T-helper 17 cell (primary cell): ENCODE results near the gene DNAH8. TPM values are rescaled to one million over a fixed set of nuclear protein-coding genes. Genes with fewer than 3 reads are reported as not detected.
"Not testable (repeated sequence)": the region's sequence is repeated elsewhere in the genome, so short reads cannot be mapped to it uniquely, and the experiment has no call there.

Source experiments
- ATAC-seq: fragments of 150-1000 bp; cut with Tn5 transposase; 2 replicates; pipeline ENCODE4 v1.10.0; 2021; ENCODE audit warnings: mild to moderate bottlenecking, moderate library complexity
- DNase-seq, 3 donors: peaks; one replicate each; pipeline versions ENCODE4 v3.0.0 to v3.0.0-alpha.2; 2020 to 2021
- H3K9me3 ChIP-seq: one replicate; pipeline ENCODE4 v1.7.0; 2013; ENCODE audit warnings: low read length, mild to moderate bottlenecking; ENCODE audit not compliant: control insufficient read depth, poor library complexity, severe bottlenecking
- H3K27ac Mint-ChIP-seq: one replicate; pipeline ENCODE4 v1.8.0; 2022; ENCODE audit warnings: mild to moderate bottlenecking, moderate library complexity, mixed read lengths
- H3K27me3 Mint-ChIP-seq: one replicate; pipeline ENCODE4 v1.8.0; 2022; ENCODE audit warnings: mixed read lengths
- H3K36me3 Mint-ChIP-seq: one replicate; pipeline ENCODE4 v1.8.0; 2022; ENCODE audit warnings: low read depth, mixed read lengths
- H3K4me1 Mint-ChIP-seq: one replicate; pipeline ENCODE4 v1.8.0; 2022; ENCODE audit warnings: mild to moderate bottlenecking, mixed read lengths
- H3K4me3 Mint-ChIP-seq: one replicate; pipeline ENCODE4 v1.8.0; 2022; ENCODE audit warnings: mild to moderate bottlenecking, moderate library complexity, mixed read lengths
- total RNA-seq, 4 donors: library from RNA in 2 of 4; stranded (reverse) in 2 of 4; gene quantifications; one replicate each; pipeline ENCODE4 v1.2.3 and lab custom pipeline; 2022 to 2026

Gene DNAH8
- total RNA-seq, 2 donors from 2014 or later, result 0.05 TPM

DNA sequence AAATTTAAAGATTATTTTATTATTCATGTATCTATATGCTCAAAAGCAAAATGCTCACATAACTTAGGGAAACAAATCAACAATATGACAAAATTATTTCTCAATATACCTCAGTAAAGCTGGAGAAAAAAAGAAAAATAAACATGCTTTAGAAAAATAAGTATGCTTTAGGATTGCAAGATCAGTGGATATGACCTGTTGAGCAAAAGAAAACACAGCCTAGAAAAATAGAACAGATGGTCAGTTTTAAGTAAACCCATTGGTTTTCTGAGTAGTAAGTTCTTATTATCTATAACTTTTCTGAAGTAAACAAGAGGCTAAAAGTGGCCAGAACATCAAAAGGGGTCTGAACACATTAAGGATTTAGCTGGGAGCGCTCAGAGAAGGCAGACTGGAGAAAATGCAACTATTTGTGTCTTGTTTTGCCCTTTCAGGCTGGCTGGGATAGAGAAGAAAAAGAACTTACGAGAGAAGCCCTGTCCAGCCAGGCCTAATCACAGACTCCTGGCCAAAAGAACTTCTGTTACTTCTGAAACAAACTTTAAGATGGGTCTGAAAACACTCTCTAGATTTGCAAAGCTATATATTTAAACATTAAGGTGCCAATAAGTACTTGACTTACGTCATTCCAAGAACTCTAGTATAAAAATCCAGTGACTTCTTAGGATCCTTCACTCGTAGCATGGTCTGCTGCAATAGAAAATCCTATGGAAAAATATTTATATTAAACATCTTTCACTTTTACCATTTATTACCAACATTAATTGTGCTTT is 28.7 kb upstream of the DNAH8 start:
- ATAC-seq (no peak), DNase-seq (no peak)
- H3K27me3 Mint-ChIP-seq, result no peaks in the 10 kb centered on the region
- H3K36me3 Mint-ChIP-seq, result peaks cover 4% of the 10 kb centered on the region
- H3K9me3 ChIP-seq, result no peaks in the 10 kb centered on the region
- no peak overlapping the region for H3K4me3 Mint-ChIP-seq
- no peak overlapping the region for H3K27ac Mint-ChIP-seq
- peaks cover 18% of the 10 kb centered on the region for H3K4me1 Mint-ChIP-seq

DNA sequence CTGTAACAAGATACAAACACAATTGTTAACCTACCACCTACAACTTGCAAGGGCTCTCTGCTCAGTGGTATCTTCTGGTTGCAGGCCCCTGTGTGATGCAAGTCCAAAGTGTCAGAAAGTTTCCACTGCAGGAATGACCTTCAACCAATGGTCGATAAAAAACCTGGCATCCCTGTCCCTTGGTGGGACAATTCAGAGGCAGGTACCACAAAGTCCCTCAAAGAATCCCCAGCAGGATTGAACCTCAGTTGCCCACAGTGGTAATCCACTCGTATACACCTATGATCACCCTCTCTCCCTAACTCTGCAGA is 28.1 kb upstream of the DNAH8 start:
- peaks cover 18% of the 10 kb centered on the region for H3K4me1 Mint-ChIP-seq
- no peak overlapping the region for H3K27ac Mint-ChIP-seq
- H3K27me3 Mint-ChIP-seq, result no peaks in the 10 kb centered on the region
- no peak for DNase-seq
- peaks cover 2% of the 10 kb centered on the region for H3K36me3 Mint-ChIP-seq
- no peaks in the 10 kb centered on the region for H3K9me3 ChIP-seq
- no peak for ATAC-seq
- no peak overlapping the region for H3K4me3 Mint-ChIP-seq

DNA sequence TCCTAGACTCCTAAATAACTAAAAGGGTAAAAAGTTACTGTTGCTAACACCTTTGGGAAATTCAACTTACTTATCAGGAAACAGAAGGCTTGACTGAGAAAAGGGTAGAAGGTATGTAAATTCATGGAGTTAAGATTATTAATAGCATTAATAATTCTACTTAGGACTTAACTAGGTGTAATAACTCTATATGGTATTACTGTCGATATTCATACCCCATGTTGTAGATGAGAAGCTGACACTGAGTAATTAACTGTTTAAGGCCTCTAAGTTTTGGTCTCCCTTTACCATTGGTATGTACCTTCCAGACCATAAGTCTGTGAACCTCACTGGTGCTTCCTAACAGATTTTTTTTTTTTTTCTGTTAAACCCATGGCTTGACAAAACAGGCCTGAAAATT is 27.6 kb upstream of the DNAH8 start:
- Mint-ChIP-seq H3K27ac (no peak overlapping the region), H3K4me1 (peaks cover 21% of the 10 kb centered on the region), H3K27me3 (no peaks in the 10 kb centered on the region), H3K36me3 (peaks cover 2% of the 10 kb centered on the region), H3K4me3 (no peak overlapping the region)
- DNase-seq, result no peak
- no peaks in the 10 kb centered on the region for H3K9me3 ChIP-seq
- ATAC-seq, result no peak

DNA sequence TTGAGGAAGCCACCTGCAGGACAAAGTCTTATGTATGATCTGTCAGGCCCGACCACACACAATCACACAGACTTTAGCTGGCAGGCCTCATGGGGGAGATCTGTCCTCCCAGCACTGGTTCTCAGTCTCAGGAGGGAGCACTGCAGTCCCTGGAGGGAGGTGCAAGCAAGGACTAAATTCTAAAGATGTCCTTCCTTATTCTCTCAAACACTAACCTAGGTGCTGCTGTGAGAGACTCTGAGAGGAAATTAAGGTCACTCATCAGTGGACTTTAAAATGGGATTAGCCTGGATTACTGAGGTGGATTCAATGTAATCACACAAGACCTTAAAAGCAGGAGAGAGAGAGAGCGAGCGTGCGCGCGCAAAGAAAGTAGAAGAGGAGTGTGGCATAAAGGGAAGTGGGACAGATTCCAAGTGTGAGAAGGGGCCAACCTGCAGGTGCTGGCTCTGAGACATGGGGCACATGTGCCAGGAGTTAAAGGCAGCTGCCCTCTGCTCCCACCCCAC is 26.5 kb upstream of the DNAH8 start:
- DNase-seq, result no peak
- Mint-ChIP-seq H3K4me1 (peaks cover 24% of the 10 kb centered on the region), H3K4me3 (no peak overlapping the region), H3K27ac (no peak overlapping the region), H3K27me3 (no peaks in the 10 kb centered on the region), H3K36me3 (peaks cover 2% of the 10 kb centered on the region)
- no peaks in the 10 kb centered on the region for H3K9me3 ChIP-seq
- no peak for ATAC-seq

DNA sequence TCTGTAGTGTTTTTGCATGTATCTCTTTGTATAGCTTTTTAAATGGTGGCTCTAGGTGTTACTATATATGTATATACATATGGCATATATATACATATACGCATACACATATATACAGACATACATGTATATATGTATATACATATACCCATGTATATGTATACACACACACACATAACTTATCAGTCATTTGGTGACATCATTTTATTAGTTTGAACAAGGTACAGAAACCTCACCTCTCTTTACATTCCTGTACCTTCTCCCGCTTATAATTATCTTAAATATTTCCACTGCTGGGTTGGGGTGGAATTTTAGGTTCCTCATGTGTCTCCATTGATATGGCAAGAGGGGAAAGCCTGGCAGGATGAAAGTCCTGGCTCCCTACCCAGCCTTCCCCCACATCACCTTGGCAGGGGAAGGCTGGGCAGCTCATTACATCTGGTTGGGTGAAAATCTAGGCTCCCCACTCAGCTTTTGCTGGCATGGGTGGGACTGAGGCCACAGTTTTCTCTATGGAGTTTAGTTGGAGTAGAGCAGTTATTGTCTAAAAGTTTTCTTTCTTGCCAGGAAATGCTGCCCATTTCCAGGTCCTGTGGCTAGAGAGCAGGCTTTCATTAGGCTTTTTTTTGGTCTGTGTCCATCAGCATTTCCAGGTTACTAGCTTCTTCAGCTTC is 19.7 kb upstream of the DNAH8 start:
- H3K36me3 Mint-ChIP-seq, result no peaks in the 10 kb centered on the region
- peaks cover 22% of the 10 kb centered on the region for H3K4me1 Mint-ChIP-seq
- H3K9me3 ChIP-seq, result no peaks in the 10 kb centered on the region
- no peak overlapping the region for H3K4me3 Mint-ChIP-seq
- no peaks in the 10 kb centered on the region for H3K27me3 Mint-ChIP-seq
- DNase-seq (no peak), ATAC-seq (no peak)
- H3K27ac Mint-ChIP-seq, result no peak overlapping the region

DNA sequence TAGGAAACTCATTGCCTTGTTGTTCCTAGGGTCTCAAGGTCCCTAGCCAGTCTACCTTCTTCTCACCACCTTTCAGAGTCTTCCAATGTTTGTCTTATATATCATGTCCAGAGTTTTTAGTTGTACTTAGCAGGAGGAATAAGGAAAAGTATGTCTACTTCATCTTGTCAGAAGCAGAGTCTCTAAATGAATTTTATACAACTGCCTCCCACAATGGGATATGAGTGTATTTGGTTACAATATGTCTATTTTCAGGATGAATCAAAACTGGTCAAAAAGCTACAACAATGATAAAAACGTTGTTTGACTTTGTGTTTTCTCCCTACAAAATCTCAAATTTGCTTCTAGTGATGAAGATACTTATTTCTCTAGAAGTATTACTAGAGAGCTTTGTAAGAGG is 19.2 kb upstream of the DNAH8 start:
- no peak for ATAC-seq
- H3K27ac Mint-ChIP-seq, result no peak overlapping the region
- H3K27me3 Mint-ChIP-seq, result no peaks in the 10 kb centered on the region
- no peaks in the 10 kb centered on the region for H3K36me3 Mint-ChIP-seq
- no peak for DNase-seq
- H3K9me3 ChIP-seq, result no peaks in the 10 kb centered on the region
- H3K4me1 Mint-ChIP-seq, result peaks cover 22% of the 10 kb centered on the region
- no peak overlapping the region for H3K4me3 Mint-ChIP-seq

DNA sequence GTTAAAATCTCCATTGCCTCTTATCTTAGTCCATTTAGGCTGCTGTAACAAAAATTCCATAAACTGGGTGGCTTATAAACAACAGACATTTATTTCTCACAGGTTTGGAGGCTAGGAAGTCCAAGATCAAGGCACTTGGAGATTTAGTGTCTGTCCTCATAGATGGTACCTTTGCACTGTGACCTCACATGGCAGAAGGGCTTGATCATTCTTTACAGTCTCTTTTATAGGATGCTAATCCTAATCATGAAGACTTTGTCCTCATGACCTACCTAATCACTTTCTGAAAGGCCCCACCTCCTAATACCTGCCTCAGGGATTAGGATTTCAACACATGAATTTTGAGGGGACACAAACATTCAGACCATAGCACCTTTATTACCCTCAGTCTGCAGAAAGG is 18.8 kb upstream of the DNAH8 start:
- Mint-ChIP-seq H3K27me3 (no peaks in the 10 kb centered on the region), H3K27ac (no peak overlapping the region), H3K4me1 (peaks cover 22% of the 10 kb centered on the region), H3K36me3 (no peaks in the 10 kb centered on the region), H3K4me3 (no peak overlapping the region)
- ATAC-seq (no peak), DNase-seq (no peak)
- H3K9me3 ChIP-seq, result no peaks in the 10 kb centered on the region

DNA sequence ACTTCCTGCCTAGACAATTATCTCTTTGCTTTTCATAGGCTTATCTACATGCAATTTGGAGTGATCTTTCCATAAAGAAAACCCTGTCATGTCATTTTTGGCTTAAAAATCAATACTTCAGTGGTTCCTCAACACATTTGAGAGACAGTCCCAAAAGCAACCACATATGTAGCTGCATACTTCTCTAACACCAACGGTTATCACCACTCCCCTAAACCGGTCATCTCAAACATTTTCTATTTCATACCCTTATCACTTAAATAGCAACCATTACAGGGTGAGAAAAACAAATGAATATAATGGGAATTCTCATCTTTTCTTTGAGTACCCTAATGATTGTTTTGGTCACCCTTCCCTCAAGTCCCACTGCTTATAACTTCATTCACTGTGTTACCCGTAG is 17.3 kb upstream of the DNAH8 start:
- H3K36me3 Mint-ChIP-seq, result no peaks in the 10 kb centered on the region
- no peak for ATAC-seq
- DNase-seq, result no peak
- H3K4me1 Mint-ChIP-seq, result peaks cover 26% of the 10 kb centered on the region
- no peak overlapping the region for H3K27ac Mint-ChIP-seq
- H3K4me3 Mint-ChIP-seq, result no peak overlapping the region
- no peaks in the 10 kb centered on the region for H3K9me3 ChIP-seq
- H3K27me3 Mint-ChIP-seq, result no peaks in the 10 kb centered on the region

DNA sequence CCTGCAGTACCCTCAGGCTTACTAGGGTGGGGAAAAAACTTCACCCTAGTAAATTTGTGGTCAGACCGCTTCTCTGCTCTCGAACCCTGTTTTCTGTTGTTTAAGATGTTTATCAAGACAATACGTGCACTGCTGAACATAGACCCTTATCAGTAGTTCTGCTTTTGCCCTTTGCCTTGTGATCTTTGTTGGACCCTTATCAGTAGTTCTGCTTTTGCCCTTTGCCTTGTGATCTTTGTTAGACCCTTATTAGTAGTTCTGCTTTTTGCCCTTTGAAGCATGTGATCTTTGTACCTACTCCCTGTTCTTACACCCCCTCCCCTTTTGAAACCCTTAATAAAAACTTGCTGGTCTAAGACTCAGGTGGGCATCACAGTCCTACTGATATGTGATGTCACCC is 15.4 kb upstream of the DNAH8 start:
- not testable (repeated sequence) for H3K36me3 Mint-ChIP-seq, H3K9me3 ChIP-seq, ATAC-seq, H3K27me3 Mint-ChIP-seq, DNase-seq, H3K4me3 Mint-ChIP-seq, H3K27ac Mint-ChIP-seq
- H3K4me1 Mint-ChIP-seq, result peaks cover 19% of the 10 kb centered on the region

DNA sequence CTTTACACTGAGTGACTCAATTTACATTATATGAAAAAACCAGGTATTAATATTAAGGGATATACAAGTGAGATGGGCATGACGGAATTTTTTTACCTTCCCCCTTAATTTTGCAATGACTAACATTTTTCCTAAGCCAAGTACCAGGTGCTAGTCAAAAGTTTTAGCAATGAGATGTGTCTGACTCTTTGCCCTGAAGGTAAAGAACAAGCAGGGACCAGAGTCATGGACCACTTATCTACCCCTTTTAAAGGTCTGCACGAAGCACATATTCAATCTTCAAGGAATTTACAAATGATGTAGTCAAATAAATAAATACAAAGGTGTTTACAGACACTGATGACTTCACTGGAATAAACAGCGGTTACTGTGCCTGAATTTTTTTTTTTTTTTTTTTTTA is 13.6 kb upstream of the DNAH8 start:
- Mint-ChIP-seq H3K36me3 (no peaks in the 10 kb centered on the region), H3K27ac (peak overlapping the region; percentile 91), H3K4me3 (peak overlapping the region; percentile 90), H3K27me3 (peaks cover 2% of the 10 kb centered on the region), H3K4me1 (peaks cover 15% of the 10 kb centered on the region)
- H3K9me3 ChIP-seq, result no peaks in the 10 kb centered on the region
- no peak for ATAC-seq
- no peak for DNase-seq

DNA sequence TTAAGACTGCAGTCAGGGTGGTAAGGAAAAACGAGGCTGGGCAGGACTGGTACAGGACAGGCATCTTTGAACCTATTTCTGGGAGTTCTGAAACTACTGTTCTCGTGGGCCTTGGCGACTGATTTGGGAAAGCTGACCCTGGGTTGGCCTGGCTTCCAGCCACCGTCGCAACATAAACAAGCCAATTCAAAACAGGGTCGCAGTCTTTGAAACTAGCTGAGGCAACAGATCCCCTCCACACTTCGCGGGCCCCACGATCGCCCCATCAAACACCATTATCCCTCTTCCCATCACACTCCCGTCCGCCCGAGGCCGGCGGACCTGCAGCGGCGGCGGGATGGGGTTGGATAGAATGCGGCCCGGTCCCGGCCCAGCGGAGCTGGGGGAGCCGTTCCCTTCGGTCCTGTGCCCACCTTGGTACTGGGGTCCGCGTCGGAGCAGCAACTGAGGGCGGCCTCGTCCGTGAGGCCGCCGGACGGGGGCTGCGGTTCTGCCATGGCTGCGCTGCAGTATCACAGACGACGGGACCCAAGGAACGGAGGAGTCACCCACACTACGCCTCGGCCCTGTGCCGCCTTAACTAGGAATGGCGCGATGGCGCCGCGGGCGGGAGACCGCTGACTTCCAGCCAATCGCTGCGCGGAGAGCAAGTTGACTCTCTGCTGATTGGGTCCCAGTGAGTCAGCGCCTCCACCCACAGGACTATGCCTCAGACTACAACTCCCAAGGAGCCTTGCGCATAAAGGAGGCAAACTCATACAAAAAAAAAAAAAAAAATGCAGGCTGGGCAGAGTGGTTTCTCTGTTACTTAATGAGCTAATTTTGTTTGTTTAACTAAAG is 12.3 kb upstream of the DNAH8 start, which contains the start of gene GLO1:
GLO1 (minus strand) TSS at position 588 of the 840 bp plus-strand sequence; CDS start at position 497, 91 bp downstream.
- peaks cover 2% of the 10 kb centered on the region for H3K36me3 Mint-ChIP-seq
- H3K27ac Mint-ChIP-seq, result peak within 1 kb of the TSS; percentile 91
- peaks cover 16% of the 10 kb centered on the region for H3K4me1 Mint-ChIP-seq
- H3K27me3 Mint-ChIP-seq, result peaks cover 10% of the 10 kb centered on the region
- DNase-seq (peak; percentile 86 to 91 (median 90)), ATAC-seq (peak; percentile 100)
- peak within 1 kb of the TSS; percentile 90 for H3K4me3 Mint-ChIP-seq
- H3K9me3 ChIP-seq, result no peaks in the 10 kb centered on the region

DNA sequence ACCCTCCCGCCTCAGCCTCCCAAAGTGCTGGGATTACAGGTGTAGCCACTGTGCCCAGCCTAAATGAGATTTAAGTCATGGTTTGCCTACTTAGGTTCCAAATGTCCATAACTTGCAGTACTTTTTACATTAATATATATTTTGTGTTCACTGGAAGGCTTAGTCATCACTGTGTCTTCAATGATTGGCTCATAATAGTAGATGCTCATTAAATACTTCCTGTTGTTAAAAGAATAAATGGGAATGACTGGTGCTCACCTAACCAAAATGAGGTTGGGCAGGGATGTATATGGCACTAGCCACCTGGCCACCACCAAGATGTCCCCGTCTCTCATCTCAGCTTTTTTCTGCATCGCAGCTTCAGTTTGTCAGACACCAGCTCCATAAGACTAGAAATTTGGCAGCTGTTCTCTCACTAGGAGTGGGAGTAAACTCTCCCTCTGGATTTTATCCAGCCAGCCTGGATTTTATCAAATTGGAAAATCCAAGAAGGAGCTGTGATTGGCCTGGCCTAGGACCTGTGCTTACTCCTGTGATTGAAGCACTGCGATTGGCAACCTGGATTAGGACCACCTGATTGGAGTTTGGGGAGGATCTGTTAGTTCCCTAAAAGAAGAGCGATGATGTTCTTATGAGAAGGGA is 11.0 kb upstream of the DNAH8 start:
- H3K4me3 Mint-ChIP-seq, result no peak overlapping the region

DNA sequence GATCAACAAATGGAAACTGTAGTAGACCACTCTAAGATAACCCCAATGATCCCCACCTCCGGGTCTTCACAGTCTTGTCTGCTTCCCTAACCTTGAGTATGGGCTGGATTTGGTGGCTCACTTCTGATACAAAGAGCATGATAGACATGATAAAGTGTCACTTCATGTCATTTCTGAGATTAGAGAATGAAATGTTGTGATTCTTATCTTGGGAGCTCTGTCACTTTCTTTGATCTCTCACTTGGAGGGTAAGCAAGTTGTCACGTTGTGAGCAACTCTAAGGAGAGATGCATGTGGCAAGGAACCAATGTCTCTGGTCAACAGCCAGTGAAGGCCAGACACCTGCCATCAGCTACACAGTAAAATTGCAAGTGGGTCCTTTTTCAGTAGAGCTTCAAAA is 9.2 kb upstream of the DNAH8 start:
- no peak for ATAC-seq
- H3K27me3 Mint-ChIP-seq, result peaks cover 24% of the 10 kb centered on the region

More for the DNA sequence above, 11.0 kb upstream of the DNAH8 start:
- H3K27ac Mint-ChIP-seq, result no peak overlapping the region
- H3K27me3 Mint-ChIP-seq, result peaks cover 19% of the 10 kb centered on the region
- H3K4me1 Mint-ChIP-seq, result peaks cover 13% of the 10 kb centered on the region
- H3K9me3 ChIP-seq, result no peaks in the 10 kb centered on the region
- DNase-seq (no peak), ATAC-seq (no peak)
- peaks cover 2% of the 10 kb centered on the region for H3K36me3 Mint-ChIP-seq

More for the DNA sequence above, 9.2 kb upstream of the DNAH8 start:
- Mint-ChIP-seq H3K27ac (no peak overlapping the region), H3K36me3 (peaks cover 2% of the 10 kb centered on the region), H3K4me1 (peaks cover 13% of the 10 kb centered on the region), H3K4me3 (no peak overlapping the region)
- DNase-seq, result no peak
- H3K9me3 ChIP-seq, result no peaks in the 10 kb centered on the region
